ENCODE measurements around the gene SET.

SET gene

GRCh38 chr9:128707446-128707845 lies 18.4 kb downstream of the SET start:
- DNase-seq, result no peak

- no peak for DNase-seq
These were observed 23.7 kb downstream of the SET start for GRCh38 chr9:128712451-128713410.

GRCh38 chr9:128713411-128713780 lies 24.4 kb downstream of the SET start:
- no peak for DNase-seq

- no peak for DNase-seq
These were observed 25.0 kb downstream of the SET start for GRCh38 chr9:128713941-128714573.

GRCh38 chr9:128714586-128715435 lies 25.8 kb downstream of the SET start:
- DNase-seq, result no peak

- DNase-seq, result no peak
These were observed 26.4 kb downstream of the SET start for GRCh38 chr9:128715436-128715750.

- DNase-seq, result no peak
These were observed 27.7 kb downstream of the SET start for GRCh38 chr9:128716581-128717254.

- no peak for DNase-seq
These were observed 29.0 kb downstream of the SET start for GRCh38 chr9:128718047-128718446.

GRCh38 chr9:128718475-128718874 lies 29.5 kb downstream of the SET start:
- no peak for DNase-seq

GRCh38 chr9:128719919-128720605 lies 31.0 kb downstream of the SET start:
- no peak for DNase-seq

- no peak for DNase-seq
These were observed 31.9 kb downstream of the SET start for GRCh38 chr9:128720841-128721486.

GRCh38 chr9:128721487-128722010 lies 32.5 kb downstream of the SET start:
- DNase-seq, result no peak

- DNase-seq, result no peak
These were observed 33.6 kb downstream of the SET start for GRCh38 chr9:128722380-128723351.

GRCh38 chr9:128723352-128723865 lies 34.4 kb downstream of the SET start:
- peak in 1 of 56 donors; percentile 19 for DNase-seq

GRCh38 chr9:128723866-128724743 lies 35.1 kb downstream of the SET start, which contains the start of gene ZDHHC12:
TSS of gene ZDHHC12 (minus strand) at chr9:128724127. CDS start at chr9:128724093, 34 bp downstream.
- peak in 55 of 56 donors; percentile 60 to 93 (median 84) for DNase-seq

- DNase-seq, result peak in 43 of 56 donors; percentile 10 to 91 (median 53)
These were observed 35.8 kb downstream of the SET start for GRCh38 chr9:128724744-128725211.

- DNase-seq, result no peak
These were observed 38.7 kb downstream of the SET start for GRCh38 chr9:128727640-128728248.

Data from amygdala (tissue), 56 donors.